Measurements from ENCODE around the gene NEK5.

- TF ChIP-seq REST (IDR thresholded peaks at IDR 0.05; ENCODE audit: low read depth): no peak
- TF ChIP-seq CEBPB (IDR thresholded peaks at IDR 0.05): no peak
- no peak for TF ChIP-seq TAF1 (IDR thresholded peaks at IDR 0.05; ENCODE audit: low read depth)
- TF ChIP-seq MAX (IDR thresholded peaks at IDR 0.05): no peak
- no peak for TF ChIP-seq USF1 (IDR thresholded peaks at IDR 0.05)
- TF ChIP-seq FOXM1 (IDR thresholded peaks at IDR 0.05; ENCODE audit: borderline replicate concordance, low read depth): no peak
- no peak for TF ChIP-seq CREB1 (IDR thresholded peaks at IDR 0.05; ENCODE audit: low read depth)
Observed at GRCh38 chr13:52147225-52147624, 18.4 kb upstream of the NEK5 start.

Data from Ishikawa (cell line).